HEK293 (cell line): ENCODE measurements around the gene COPS2.

ENCODE experiments used
- CTCF ChIP-seq: fragments of 450-650 bp; formaldehyde crosslinking; IDR thresholded peaks from 2 replicates; pipeline ENCODE4 v1.5.1; 2016; ENCODE audit warnings: missing biosample characterization, missing genetic modification characterization
- MYNN ChIP-seq: fragments of 450-650 bp; formaldehyde crosslinking; IDR thresholded peaks from 2 replicates; pipeline ENCODE4 v1.5.1; 2016; ENCODE audit warnings: missing biosample characterization, missing genetic modification characterization, borderline replicate concordance
- ZBTB21 ChIP-seq: fragments of 450-650 bp; formaldehyde crosslinking; IDR thresholded peaks from 2 replicates; pipeline ENCODE4 v1.5.1; 2017; ENCODE audit warnings: missing biosample characterization, missing genetic modification characterization
- ZNF707 ChIP-seq: fragments of 450-650 bp; formaldehyde crosslinking; IDR thresholded peaks from 2 replicates; pipeline ENCODE4 v1.5.1; 2016; ENCODE audit warnings: missing biosample characterization, missing genetic modification characterization
- TF ChIP-seq, protein P1 (sequence below): fragments of 450-650 bp; formaldehyde crosslinking; IDR thresholded peaks from 2 replicates; pipeline ENCODE4 v1.5.1; 2016; ENCODE audit warnings: missing biosample characterization, missing genetic modification characterization

- no peak for TF ChIP-seq CTCF (tag by site-specific recombination)
- no peak for TF ChIP-seq MYNN (tag by site-specific recombination)
- no peak for TF ChIP-seq ZBTB21 (tag by site-specific recombination)
- TF ChIP-seq ZNF707 (tag by site-specific recombination), result no peak
- TF ChIP-seq, protein P1, sequence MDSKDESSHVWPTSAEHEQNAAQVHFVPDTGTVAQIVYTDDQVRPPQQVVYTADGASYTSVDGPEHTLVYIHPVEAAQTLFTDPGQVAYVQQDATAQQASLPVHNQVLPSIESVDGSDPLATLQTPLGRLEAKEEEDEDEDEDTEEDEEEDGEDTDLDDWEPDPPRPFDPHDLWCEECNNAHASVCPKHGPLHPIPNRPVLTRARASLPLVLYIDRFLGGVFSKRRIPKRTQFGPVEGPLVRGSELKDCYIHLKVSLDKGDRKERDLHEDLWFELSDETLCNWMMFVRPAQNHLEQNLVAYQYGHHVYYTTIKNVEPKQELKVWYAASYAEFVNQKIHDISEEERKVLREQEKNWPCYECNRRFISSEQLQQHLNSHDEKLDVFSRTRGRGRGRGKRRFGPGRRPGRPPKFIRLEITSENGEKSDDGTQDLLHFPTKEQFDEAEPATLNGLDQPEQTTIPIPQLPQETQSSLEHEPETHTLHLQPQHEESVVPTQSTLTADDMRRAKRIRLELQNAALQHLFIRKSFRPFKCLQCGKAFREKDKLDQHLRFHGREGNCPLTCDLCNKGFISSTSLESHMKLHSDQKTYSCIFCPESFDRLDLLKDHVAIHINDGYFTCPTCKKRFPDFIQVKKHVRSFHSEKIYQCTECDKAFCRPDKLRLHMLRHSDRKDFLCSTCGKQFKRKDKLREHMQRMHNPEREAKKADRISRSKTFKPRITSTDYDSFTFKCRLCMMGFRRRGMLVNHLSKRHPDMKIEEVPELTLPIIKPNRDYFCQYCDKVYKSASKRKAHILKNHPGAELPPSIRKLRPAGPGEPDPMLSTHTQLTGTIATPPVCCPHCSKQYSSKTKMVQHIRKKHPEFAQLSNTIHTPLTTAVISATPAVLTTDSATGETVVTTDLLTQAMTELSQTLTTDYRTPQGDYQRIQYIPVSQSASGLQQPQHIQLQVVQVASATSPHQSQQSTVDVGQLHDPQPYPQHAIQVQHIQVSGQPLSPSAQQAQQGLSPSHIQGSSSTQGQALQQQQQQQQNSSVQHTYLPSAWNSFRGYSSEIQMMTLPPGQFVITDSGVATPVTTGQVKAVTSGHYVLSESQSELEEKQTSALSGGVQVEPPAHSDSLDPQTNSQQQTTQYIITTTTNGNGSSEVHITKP (tag by site-specific recombination), result no peak
These were observed 20.6 kb downstream of the COPS2 start for GRCh38 chr15:49134683-49135341.
